CD4-positive, alpha-beta T cell treated with Interleukin-4 for 1 hour (primary cell): ENCODE results near the gene TECTB.

Source experiments
- DNase-seq, 2 donors: peaks; one replicate each; pipeline ENCODE4 v3.0.0-alpha.2; 2020 to 2022

The TECTB gene

GRCh38 chr10:112313234-112313633 lies 30.0 kb downstream of the TECTB start:
- no peak for DNase-seq

GRCh38 chr10:112313911-112314310 lies 30.7 kb downstream of the TECTB start:
- no peak for DNase-seq

- DNase-seq, result peak; percentile 66 to 67
Measured at GRCh38 chr10:112314822-112315474, 31.7 kb downstream of the TECTB start.

GRCh38 chr10:112327678-112328077 lies 44.5 kb downstream of the TECTB start:
- no peak for DNase-seq

- no peak for DNase-seq
Measured at GRCh38 chr10:112330162-112330561, 47.0 kb downstream of the TECTB start.

- no peak for DNase-seq
Measured at GRCh38 chr10:112330607-112331160, 47.5 kb downstream of the TECTB start.

GRCh38 chr10:112332022-112332421 lies 48.8 kb downstream of the TECTB start:
- no peak for DNase-seq

GRCh38 chr10:112332509-112333228 lies 49.5 kb downstream of the TECTB start:
- DNase-seq, result no peak

- DNase-seq, result no peak
Measured at GRCh38 chr10:112333452-112333851, 50.3 kb downstream of the TECTB start.

GRCh38 chr10:112335111-112335867 lies 52.1 kb downstream of the TECTB start:
- DNase-seq, result no peak

GRCh38 chr10:112335868-112336265 lies 52.7 kb downstream of the TECTB start:
- no peak for DNase-seq

- DNase-seq, result no peak
Measured at GRCh38 chr10:112336556-112337201, 53.5 kb downstream of the TECTB start.

GRCh38 chr10:112338957-112339356 lies 55.8 kb downstream of the TECTB start:
- no peak for DNase-seq

GRCh38 chr10:112340601-112341000 lies 57.4 kb downstream of the TECTB start:
- no peak for DNase-seq

GRCh38 chr10:112343056-112343806 lies 60.0 kb downstream of the TECTB start:
- DNase-seq, result no peak

- no peak for DNase-seq
Measured at GRCh38 chr10:112344261-112344660, 61.1 kb downstream of the TECTB start.

- no peak for DNase-seq
Measured at GRCh38 chr10:112345202-112345601, 62.0 kb downstream of the TECTB start.

GRCh38 chr10:112345743-112346142 lies 62.5 kb downstream of the TECTB start:
- DNase-seq, result no peak

- no peak for DNase-seq
Measured at GRCh38 chr10:112346774-112347173, 63.6 kb downstream of the TECTB start.

GRCh38 chr10:112347709-112348671 lies 64.8 kb downstream of the TECTB start:
- no peak for DNase-seq

- no peak for DNase-seq
Measured at GRCh38 chr10:112348759-112349158, 65.6 kb downstream of the TECTB start.
